Loucy (cell line): ENCODE results near the gene F11R.

Experiments
- H2AFZ ChIP-seq: fragments of 200-600 bp; sonication (generic); 2 replicates; pipeline ENCODE4 v1.6.0; 2016; ENCODE audit warnings: antibody characterized with exemption, mild to moderate bottlenecking, low read length, moderate library complexity
- H3F3A ChIP-seq: fragments of 200-600 bp; 2 replicates; pipeline ENCODE4 v1.6.0; 2016; ENCODE audit warnings: antibody characterized with exemption, low read depth, mild to moderate bottlenecking
- H3K27me3 ChIP-seq: fragments of 200-600 bp; sonication (generic); 2 replicates; pipeline ENCODE4 v1.6.1; 2014; ENCODE audit warnings: low read length, mild to moderate bottlenecking; ENCODE audit not compliant: insufficient read depth, poor library complexity, severe bottlenecking
- H3K36me3 ChIP-seq: fragments of 200-600 bp; sonication (generic); 2 replicates; pipeline ENCODE4 v1.6.1; 2016; ENCODE audit warnings: low read length; ENCODE audit not compliant: insufficient read depth
- H3K4me1 ChIP-seq: fragments of 200-600 bp; sonication (generic); 2 replicates; pipeline ENCODE4 v1.5.1; 2014; ENCODE audit warnings: low read length, mild to moderate bottlenecking; ENCODE audit not compliant: insufficient read depth, poor library complexity, severe bottlenecking
- H3K4me2 ChIP-seq: fragments of 200-600 bp; sonication (generic); 2 replicates; pipeline ENCODE4 v1.6.0; 2014; ENCODE audit warnings: antibody characterized with exemption, low read length, low read depth, mild to moderate bottlenecking; ENCODE audit not compliant: poor library complexity, severe bottlenecking
- H3K4me3 ChIP-seq: fragments of 200-600 bp; sonication (generic); 2 replicates; pipeline ENCODE4 v1.5.1; 2014; ENCODE audit warnings: low read length, mild to moderate bottlenecking, mixed read lengths; ENCODE audit not compliant: poor library complexity, severe bottlenecking
- H3K79me2 ChIP-seq: fragments of 200-600 bp; sonication (generic); 2 replicates; pipeline ENCODE4 v1.6.1; 2014; ENCODE audit warnings: low read length; ENCODE audit not compliant: insufficient read depth
- H3K9ac ChIP-seq: fragments of 200-600 bp; sonication (generic); 2 replicates; pipeline ENCODE4 v1.6.0; 2014; ENCODE audit warnings: mild to moderate bottlenecking, low read depth, low read length, moderate library complexity; ENCODE audit not compliant: poor library complexity, severe bottlenecking
- H3K9me2 ChIP-seq: fragments of 200-600 bp; sonication (generic); replicated peaks from 2 replicates; pipeline ENCODE4 v1.6.1; 2016; ENCODE audit warnings: low read depth, low read length, mixed read lengths
- H3K9me3 ChIP-seq: fragments of 200-600 bp; sonication (generic); 2 replicates; pipeline ENCODE4 v1.6.1; 2014; ENCODE audit warnings: mild to moderate bottlenecking, antibody characterized with exemption, low read length, low read depth; ENCODE audit not compliant: insufficient read depth
- H4K20me1 ChIP-seq: fragments of 200-600 bp; sonication (generic); 2 replicates; pipeline ENCODE4 v1.6.0; 2014; ENCODE audit warnings: antibody characterized with exemption, low read length, mild to moderate bottlenecking; ENCODE audit not compliant: insufficient read depth, poor library complexity, severe bottlenecking
- EZH2phosphoT487 ChIP-seq: fragments of 200-600 bp; IDR thresholded peaks from 2 replicates; pipeline ENCODE4 v1.6.1; 2018; ENCODE audit warnings: antibody characterized with exemption, mild to moderate bottlenecking, moderate library complexity, borderline replicate concordance
- TF ChIP-seq, protein P1 (sequence below): fragments of 200-600 bp; sonication (generic); conservative IDR thresholded peaks from 2 replicates; pipeline ENCODE4 v1.5.1; 2014; ENCODE audit warnings: mild to moderate bottlenecking, antibody characterized with exemption, low read length

The F11R gene

DNA sequence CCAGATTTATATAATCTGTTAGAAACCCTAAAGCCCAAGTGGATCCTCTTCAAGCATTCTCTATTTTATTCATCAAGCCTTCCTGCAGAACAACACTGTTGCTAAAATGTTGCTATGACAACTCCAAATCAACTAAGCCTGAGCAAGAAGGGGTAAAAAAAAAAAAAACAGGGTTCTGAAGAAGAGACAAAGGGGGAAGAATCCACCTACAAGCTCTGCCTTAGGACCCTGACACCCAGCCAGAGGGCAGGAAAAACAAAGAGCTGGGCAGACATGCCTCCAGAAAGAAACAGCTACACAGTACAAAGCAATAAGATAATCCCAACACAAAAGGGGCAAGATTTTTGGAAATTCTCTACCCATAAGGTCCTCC lies 23.6 kb upstream of the F11R start:
- Histone ChIP-seq H3K27me3 (no peaks in the 10 kb centered on the region), H3K4me1 (peaks cover 22% of the 10 kb centered on the region), H2AFZ (peak overlapping the region; percentile 63), H3K4me3 (peak overlapping the region; percentile 91), H3K4me2 (peak overlapping the region; percentile 100), H3K9me3 (no peaks in the 10 kb centered on the region), H3K9me2 (no peaks in the 10 kb centered on the region), H3K9ac (peak overlapping the region; percentile 91), H3F3A (no peaks in the 10 kb centered on the region), H4K20me1 (no peaks in the 10 kb centered on the region), H3K36me3 (peaks cover 37% of the 10 kb centered on the region; the same call in 1 of the 2 replicates), H3K79me2 (peaks cover 36% of the 10 kb centered on the region)
- no peak for TF ChIP-seq EZH2phosphoT487
- TF ChIP-seq, protein P1, sequence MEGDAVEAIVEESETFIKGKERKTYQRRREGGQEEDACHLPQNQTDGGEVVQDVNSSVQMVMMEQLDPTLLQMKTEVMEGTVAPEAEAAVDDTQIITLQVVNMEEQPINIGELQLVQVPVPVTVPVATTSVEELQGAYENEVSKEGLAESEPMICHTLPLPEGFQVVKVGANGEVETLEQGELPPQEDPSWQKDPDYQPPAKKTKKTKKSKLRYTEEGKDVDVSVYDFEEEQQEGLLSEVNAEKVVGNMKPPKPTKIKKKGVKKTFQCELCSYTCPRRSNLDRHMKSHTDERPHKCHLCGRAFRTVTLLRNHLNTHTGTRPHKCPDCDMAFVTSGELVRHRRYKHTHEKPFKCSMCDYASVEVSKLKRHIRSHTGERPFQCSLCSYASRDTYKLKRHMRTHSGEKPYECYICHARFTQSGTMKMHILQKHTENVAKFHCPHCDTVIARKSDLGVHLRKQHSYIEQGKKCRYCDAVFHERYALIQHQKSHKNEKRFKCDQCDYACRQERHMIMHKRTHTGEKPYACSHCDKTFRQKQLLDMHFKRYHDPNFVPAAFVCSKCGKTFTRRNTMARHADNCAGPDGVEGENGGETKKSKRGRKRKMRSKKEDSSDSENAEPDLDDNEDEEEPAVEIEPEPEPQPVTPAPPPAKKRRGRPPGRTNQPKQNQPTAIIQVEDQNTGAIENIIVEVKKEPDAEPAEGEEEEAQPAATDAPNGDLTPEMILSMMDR, result no peak

DNA sequence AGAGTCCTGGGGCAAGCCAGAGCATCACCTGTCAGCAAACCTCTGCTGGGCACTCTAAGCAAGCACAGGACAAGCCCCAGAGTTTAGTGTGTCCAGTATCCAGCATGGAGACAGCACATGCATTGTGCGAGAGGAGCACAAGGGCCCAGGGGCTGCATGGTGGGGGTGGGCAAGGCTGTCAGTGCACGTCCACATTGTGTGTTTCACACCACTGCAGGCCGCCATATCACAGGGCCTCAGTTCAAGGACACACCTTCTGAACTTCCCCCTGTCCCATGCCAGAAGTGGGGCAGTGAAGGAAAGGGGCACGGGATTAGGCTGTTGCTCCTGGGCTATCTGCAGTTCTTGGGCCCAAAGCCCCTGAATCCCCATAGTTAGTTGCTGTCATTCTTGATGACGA lies 18.6 kb upstream of the F11R start:
- H3K36me3 ChIP-seq, result peaks cover 31% of the 10 kb centered on the region; the same call in 1 of the 2 replicates

DNA sequence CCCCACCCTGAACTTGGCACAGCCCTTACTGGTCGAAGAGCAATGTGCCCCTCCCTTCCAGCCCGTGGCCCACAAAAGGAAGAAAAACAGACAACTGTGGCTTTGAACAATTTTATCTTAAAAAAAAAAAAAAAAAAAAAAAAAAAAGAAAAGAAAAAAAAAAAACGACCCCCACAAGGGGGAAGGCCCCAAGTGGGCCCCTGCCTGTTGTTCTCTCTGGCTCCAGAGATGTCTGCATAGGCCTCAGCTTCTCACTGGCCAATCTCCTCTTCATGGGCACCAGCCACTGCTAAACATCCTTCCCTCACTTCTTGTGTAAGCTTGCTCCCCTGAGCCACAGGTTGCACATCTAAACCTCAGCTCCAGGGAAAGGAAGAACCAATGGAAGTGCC lies 18.2 kb upstream of the F11R start:
- peak overlapping the region; percentile 69 for H3K4me2 ChIP-seq
- H3K36me3 ChIP-seq, result peaks cover 31% of the 10 kb centered on the region; the same call in 1 of the 2 replicates

More for the DNA sequence above, 18.6 kb upstream of the F11R start:
- Histone ChIP-seq H3K27me3 (no peaks in the 10 kb centered on the region), H3K79me2 (peaks cover 34% of the 10 kb centered on the region), H3K9ac (peak overlapping the region; percentile 58), H3K4me3 (peak overlapping the region; percentile 69), H3K4me1 (peaks cover 17% of the 10 kb centered on the region), H2AFZ (no peak overlapping the region), H3K4me2 (peak overlapping the region; percentile 69), H3F3A (no peaks in the 10 kb centered on the region), H3K9me3 (no peaks in the 10 kb centered on the region), H3K9me2 (no peaks in the 10 kb centered on the region), H4K20me1 (no peaks in the 10 kb centered on the region)
- TF ChIP-seq EZH2phosphoT487, result no peak
- TF ChIP-seq, protein P1, result no peak

More for the DNA sequence above, 18.2 kb upstream of the F11R start:
- Histone ChIP-seq H3F3A (no peaks in the 10 kb centered on the region), H3K9ac (peak overlapping the region; percentile 58), H3K4me3 (peak overlapping the region; percentile 69), H4K20me1 (no peaks in the 10 kb centered on the region), H3K79me2 (peaks cover 30% of the 10 kb centered on the region), H3K27me3 (no peaks in the 10 kb centered on the region), H3K9me2 (no peaks in the 10 kb centered on the region), H3K4me1 (peaks cover 14% of the 10 kb centered on the region), H3K9me3 (no peaks in the 10 kb centered on the region), H2AFZ (no peak overlapping the region)
- TF ChIP-seq, protein P1, result no peak
- TF ChIP-seq EZH2phosphoT487, result no peak
